Activated naive CD8-positive, alpha-beta T cell (primary cell): ENCODE data around the gene PRAC1.

Experiments used
- H3K27ac Mint-ChIP-seq: one replicate; pipeline ENCODE4 v1.8.0; 2021; ENCODE audit warnings: mixed read lengths
- H3K27me3 Mint-ChIP-seq: one replicate; pipeline ENCODE4 v1.8.0; 2021; ENCODE audit warnings: mixed read lengths
- H3K36me3 Mint-ChIP-seq: one replicate; pipeline ENCODE4 v1.8.0; 2021; ENCODE audit warnings: mixed read lengths
- H3K4me1 Mint-ChIP-seq: one replicate; pipeline ENCODE4 v1.8.0; 2021; ENCODE audit warnings: low read depth, mixed read lengths
- H3K4me3 Mint-ChIP-seq: one replicate; pipeline ENCODE4 v1.8.0; 2021; ENCODE audit warnings: mild to moderate bottlenecking, mixed read lengths
- H3K9me3 Mint-ChIP-seq: one replicate; pipeline ENCODE4 v1.8.0; 2021; ENCODE audit warnings: low read depth, mixed read lengths

PRAC1 gene

GRCh38 chr17:48722201-48722907 is at the start of gene PRAC1:
Gene PRAC1 (minus strand): TSS chr17:48722518. CDS start chr17:48722392, 126 bp downstream.
- H3K4me3 Mint-ChIP-seq, result peak within 1 kb of the TSS; percentile 79
- no peak within 1 kb of the TSS for H3K27ac Mint-ChIP-seq
- peaks cover 57% of the 10 kb centered on the region for H3K27me3 Mint-ChIP-seq
- H3K4me1 Mint-ChIP-seq, result peaks cover 51% of the 10 kb centered on the region
- peaks cover 2% of the 10 kb centered on the region for H3K36me3 Mint-ChIP-seq
- H3K9me3 Mint-ChIP-seq, result no peaks in the 10 kb centered on the region

GRCh38 chr17:48770954-48771353 is 48.6 kb upstream of the PRAC1 start:
- no peak overlapping the region for H3K27ac Mint-ChIP-seq

GRCh38 chr17:48769009-48769675 is 46.8 kb upstream of the PRAC1 start:
- Mint-ChIP-seq H3K27me3 (peaks cover 20% of the 10 kb centered on the region), H3K9me3 (no peaks in the 10 kb centered on the region), H3K27ac (no peak overlapping the region)

More at GRCh38 chr17:48770954-48771353, 48.6 kb upstream of the PRAC1 start:
- H3K9me3 Mint-ChIP-seq, result no peaks in the 10 kb centered on the region
- H3K4me3 Mint-ChIP-seq, result no peak overlapping the region
- H3K4me1 Mint-ChIP-seq, result no peaks in the 10 kb centered on the region
- H3K36me3 Mint-ChIP-seq, result no peaks in the 10 kb centered on the region
- peaks cover 22% of the 10 kb centered on the region for H3K27me3 Mint-ChIP-seq

GRCh38 chr17:48767263-48767774 is 45.0 kb upstream of the PRAC1 start:
- Mint-ChIP-seq H3K36me3 (no peaks in the 10 kb centered on the region), H3K4me1 (no peaks in the 10 kb centered on the region), H3K27me3 (peaks cover 24% of the 10 kb centered on the region), H3K9me3 (no peaks in the 10 kb centered on the region), H3K27ac (no peak overlapping the region), H3K4me3 (no peak overlapping the region)

More at GRCh38 chr17:48769009-48769675, 46.8 kb upstream of the PRAC1 start:
- Mint-ChIP-seq H3K36me3 (no peaks in the 10 kb centered on the region), H3K4me1 (no peaks in the 10 kb centered on the region), H3K4me3 (no peak overlapping the region)

- peaks cover 42% of the 10 kb centered on the region for H3K27me3 Mint-ChIP-seq
- H3K27ac Mint-ChIP-seq, result no peak overlapping the region
- H3K4me3 Mint-ChIP-seq, result no peak overlapping the region
- no peaks in the 10 kb centered on the region for H3K9me3 Mint-ChIP-seq
- H3K36me3 Mint-ChIP-seq, result peaks cover 2% of the 10 kb centered on the region
- H3K4me1 Mint-ChIP-seq, result no peaks in the 10 kb centered on the region
Measured at GRCh38 chr17:48761114-48761513, 38.8 kb upstream of the PRAC1 start.

GRCh38 chr17:48760411-48760810 is 38.1 kb upstream of the PRAC1 start:
- no peak overlapping the region for H3K4me3 Mint-ChIP-seq
- no peaks in the 10 kb centered on the region for H3K9me3 Mint-ChIP-seq
- H3K27me3 Mint-ChIP-seq, result peaks cover 48% of the 10 kb centered on the region
- H3K36me3 Mint-ChIP-seq, result peaks cover 2% of the 10 kb centered on the region
- H3K27ac Mint-ChIP-seq, result no peak overlapping the region
- no peaks in the 10 kb centered on the region for H3K4me1 Mint-ChIP-seq

- H3K4me1 Mint-ChIP-seq, result peaks cover 6% of the 10 kb centered on the region
- no peak overlapping the region for H3K4me3 Mint-ChIP-seq
- no peaks in the 10 kb centered on the region for H3K9me3 Mint-ChIP-seq
- H3K27me3 Mint-ChIP-seq, result peaks cover 48% of the 10 kb centered on the region
- H3K27ac Mint-ChIP-seq, result no peak overlapping the region
- peaks cover 2% of the 10 kb centered on the region for H3K36me3 Mint-ChIP-seq
Measured at GRCh38 chr17:48759288-48759687, 37.0 kb upstream of the PRAC1 start.

- H3K36me3 Mint-ChIP-seq, result peaks cover 2% of the 10 kb centered on the region
- H3K9me3 Mint-ChIP-seq, result no peaks in the 10 kb centered on the region
- no peak overlapping the region for H3K4me3 Mint-ChIP-seq
- H3K27me3 Mint-ChIP-seq, result peaks cover 53% of the 10 kb centered on the region
- H3K4me1 Mint-ChIP-seq, result peaks cover 16% of the 10 kb centered on the region
- H3K27ac Mint-ChIP-seq, result no peak overlapping the region
Measured at GRCh38 chr17:48757524-48757961, 35.2 kb upstream of the PRAC1 start.

GRCh38 chr17:48756830-48757251 is 34.5 kb upstream of the PRAC1 start:
- peaks cover 53% of the 10 kb centered on the region for H3K27me3 Mint-ChIP-seq

GRCh38 chr17:48755356-48755755 is 33.0 kb upstream of the PRAC1 start:
- Mint-ChIP-seq H3K4me1 (peaks cover 23% of the 10 kb centered on the region), H3K27me3 (peaks cover 53% of the 10 kb centered on the region), H3K36me3 (peaks cover 2% of the 10 kb centered on the region), H3K27ac (no peak overlapping the region), H3K4me3 (peak overlapping the region; percentile 40), H3K9me3 (no peaks in the 10 kb centered on the region)

More at GRCh38 chr17:48756830-48757251, 34.5 kb upstream of the PRAC1 start:
- peaks cover 2% of the 10 kb centered on the region for H3K36me3 Mint-ChIP-seq
- peaks cover 19% of the 10 kb centered on the region for H3K4me1 Mint-ChIP-seq
- H3K4me3 Mint-ChIP-seq, result no peak overlapping the region
- no peak overlapping the region for H3K27ac Mint-ChIP-seq
- no peaks in the 10 kb centered on the region for H3K9me3 Mint-ChIP-seq

- H3K4me1 Mint-ChIP-seq, result peaks cover 23% of the 10 kb centered on the region
- H3K9me3 Mint-ChIP-seq, result no peaks in the 10 kb centered on the region
- peaks cover 55% of the 10 kb centered on the region for H3K27me3 Mint-ChIP-seq
- peaks cover 2% of the 10 kb centered on the region for H3K36me3 Mint-ChIP-seq
- peak overlapping the region; percentile 51 for H3K4me3 Mint-ChIP-seq
- H3K27ac Mint-ChIP-seq, result no peak overlapping the region
Measured at GRCh38 chr17:48754500-48755261, 32.4 kb upstream of the PRAC1 start.

- H3K4me1 Mint-ChIP-seq, result peaks cover 23% of the 10 kb centered on the region
- no peaks in the 10 kb centered on the region for H3K36me3 Mint-ChIP-seq
- H3K27ac Mint-ChIP-seq, result no peak overlapping the region
- peak overlapping the region; percentile 51 for H3K4me3 Mint-ChIP-seq
- peaks cover 56% of the 10 kb centered on the region for H3K27me3 Mint-ChIP-seq
- no peaks in the 10 kb centered on the region for H3K9me3 Mint-ChIP-seq
Measured at GRCh38 chr17:48753794-48754499, 31.6 kb upstream of the PRAC1 start.

GRCh38 chr17:48752399-48753288 is 30.3 kb upstream of the PRAC1 start:
- Mint-ChIP-seq H3K27me3 (peaks cover 59% of the 10 kb centered on the region), H3K4me1 (peaks cover 23% of the 10 kb centered on the region), H3K4me3 (no peak overlapping the region), H3K36me3 (no peaks in the 10 kb centered on the region), H3K27ac (peak overlapping the region; percentile 59), H3K9me3 (no peaks in the 10 kb centered on the region)
